Measurements from ENCODE around the gene ATP8A2. TPM values are rescaled to one million over a fixed set of nuclear protein-coding genes. Genes with fewer than 3 reads are reported as not detected.

The ATP8A2 gene
- total and polyA plus RNA-seq, 9 of the 15 experiments (the other 6 are each of a cell fraction or from before 2014, with no cell fraction given): under 0.01 to 0.33 (median 0.06) TPM; not detected in 4

DNA sequence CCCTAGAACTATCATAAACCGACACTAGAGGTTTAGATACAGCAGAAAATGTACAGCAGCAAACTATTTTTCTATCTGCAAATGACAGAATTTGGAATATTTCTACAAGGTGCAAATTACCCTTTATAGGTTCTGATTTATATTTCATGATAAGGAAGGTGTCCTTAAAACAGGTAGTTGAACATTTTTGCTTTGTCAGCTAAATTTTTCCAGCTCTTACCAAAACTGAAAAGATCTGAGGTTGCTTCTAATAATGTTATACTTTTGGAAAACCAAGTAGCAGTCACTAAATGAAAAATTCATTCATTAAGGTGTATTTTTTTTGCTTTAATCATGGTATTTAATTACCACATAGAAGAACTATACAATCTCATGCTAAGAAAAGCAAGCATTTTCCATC lies 671.0 kb downstream of the ATP8A2 start (continued):
- TF ChIP-seq ZC3H11A (IDR thresholded peaks at IDR 0.05; ENCODE audit: low read depth, low read length) (no peak), COPS2 (conservative IDR thresholded peaks at IDR 0.05) (no peak)

DNA sequence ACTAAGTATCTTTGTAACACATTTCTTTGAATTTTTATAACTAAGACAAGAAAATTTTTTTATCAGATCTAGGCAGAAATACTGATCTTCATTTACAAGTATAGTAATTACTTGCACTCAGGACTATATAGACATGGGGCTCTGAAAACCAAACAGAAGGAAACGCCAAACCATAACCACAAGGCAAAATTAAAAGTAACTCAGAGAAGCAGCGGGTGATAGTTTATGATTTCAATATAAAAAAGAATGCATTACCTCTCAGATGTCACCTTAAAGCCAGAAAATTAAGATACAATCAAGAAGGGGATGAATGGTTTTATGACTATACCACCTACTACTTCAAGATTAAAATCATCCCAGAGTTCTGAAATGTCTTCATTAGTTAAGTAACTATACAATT lies 673.4 kb downstream of the ATP8A2 start:
- in situ Hi-C loops (cut with MboI): no loop called here
- TF ChIP-seq LEF1 (IDR thresholded peaks at IDR 0.05) (no peak), ZNF143 (CRISPR knock-in tag; IDR thresholded peaks at IDR 0.05) (no peak), HOXB6 (CRISPR knock-in tag; IDR thresholded peaks at IDR 0.05; ENCODE audit: borderline replicate concordance) (no peak), PCBP1 (IDR thresholded peaks at IDR 0.05; ENCODE audit: low read depth, low read length, poor library complexity, severe bottlenecking) (no peak), PHF21A (IDR thresholded peaks at IDR 0.05; ENCODE audit: borderline replicate concordance, low read depth) (no peak), SLC30A9 (CRISPR knock-in tag; IDR thresholded peaks at IDR 0.05) (no peak)
- TF ChIP-seq, protein P1, sequence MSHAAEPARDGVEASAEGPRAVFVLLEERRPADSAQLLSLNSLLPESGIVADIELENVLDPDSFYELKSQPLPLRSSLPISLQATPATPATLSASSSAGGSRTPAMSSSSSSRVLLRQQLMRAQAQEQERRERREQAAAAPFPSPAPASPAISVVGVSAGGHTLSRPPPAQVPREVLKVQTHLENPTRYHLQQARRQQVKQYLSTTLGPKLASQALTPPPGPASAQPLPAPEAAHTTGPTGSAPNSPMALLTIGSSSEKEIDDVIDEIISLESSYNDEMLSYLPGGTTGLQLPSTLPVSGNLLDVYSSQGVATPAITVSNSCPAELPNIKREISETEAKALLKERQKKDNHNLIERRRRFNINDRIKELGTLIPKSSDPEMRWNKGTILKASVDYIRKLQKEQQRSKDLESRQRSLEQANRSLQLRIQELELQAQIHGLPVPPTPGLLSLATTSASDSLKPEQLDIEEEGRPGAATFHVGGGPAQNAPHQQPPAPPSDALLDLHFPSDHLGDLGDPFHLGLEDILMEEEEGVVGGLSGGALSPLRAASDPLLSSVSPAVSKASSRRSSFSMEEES (CRISPR knock-in tag; IDR thresholded peaks at IDR 0.05): no peak
- TF ChIP-seq, protein P2, sequence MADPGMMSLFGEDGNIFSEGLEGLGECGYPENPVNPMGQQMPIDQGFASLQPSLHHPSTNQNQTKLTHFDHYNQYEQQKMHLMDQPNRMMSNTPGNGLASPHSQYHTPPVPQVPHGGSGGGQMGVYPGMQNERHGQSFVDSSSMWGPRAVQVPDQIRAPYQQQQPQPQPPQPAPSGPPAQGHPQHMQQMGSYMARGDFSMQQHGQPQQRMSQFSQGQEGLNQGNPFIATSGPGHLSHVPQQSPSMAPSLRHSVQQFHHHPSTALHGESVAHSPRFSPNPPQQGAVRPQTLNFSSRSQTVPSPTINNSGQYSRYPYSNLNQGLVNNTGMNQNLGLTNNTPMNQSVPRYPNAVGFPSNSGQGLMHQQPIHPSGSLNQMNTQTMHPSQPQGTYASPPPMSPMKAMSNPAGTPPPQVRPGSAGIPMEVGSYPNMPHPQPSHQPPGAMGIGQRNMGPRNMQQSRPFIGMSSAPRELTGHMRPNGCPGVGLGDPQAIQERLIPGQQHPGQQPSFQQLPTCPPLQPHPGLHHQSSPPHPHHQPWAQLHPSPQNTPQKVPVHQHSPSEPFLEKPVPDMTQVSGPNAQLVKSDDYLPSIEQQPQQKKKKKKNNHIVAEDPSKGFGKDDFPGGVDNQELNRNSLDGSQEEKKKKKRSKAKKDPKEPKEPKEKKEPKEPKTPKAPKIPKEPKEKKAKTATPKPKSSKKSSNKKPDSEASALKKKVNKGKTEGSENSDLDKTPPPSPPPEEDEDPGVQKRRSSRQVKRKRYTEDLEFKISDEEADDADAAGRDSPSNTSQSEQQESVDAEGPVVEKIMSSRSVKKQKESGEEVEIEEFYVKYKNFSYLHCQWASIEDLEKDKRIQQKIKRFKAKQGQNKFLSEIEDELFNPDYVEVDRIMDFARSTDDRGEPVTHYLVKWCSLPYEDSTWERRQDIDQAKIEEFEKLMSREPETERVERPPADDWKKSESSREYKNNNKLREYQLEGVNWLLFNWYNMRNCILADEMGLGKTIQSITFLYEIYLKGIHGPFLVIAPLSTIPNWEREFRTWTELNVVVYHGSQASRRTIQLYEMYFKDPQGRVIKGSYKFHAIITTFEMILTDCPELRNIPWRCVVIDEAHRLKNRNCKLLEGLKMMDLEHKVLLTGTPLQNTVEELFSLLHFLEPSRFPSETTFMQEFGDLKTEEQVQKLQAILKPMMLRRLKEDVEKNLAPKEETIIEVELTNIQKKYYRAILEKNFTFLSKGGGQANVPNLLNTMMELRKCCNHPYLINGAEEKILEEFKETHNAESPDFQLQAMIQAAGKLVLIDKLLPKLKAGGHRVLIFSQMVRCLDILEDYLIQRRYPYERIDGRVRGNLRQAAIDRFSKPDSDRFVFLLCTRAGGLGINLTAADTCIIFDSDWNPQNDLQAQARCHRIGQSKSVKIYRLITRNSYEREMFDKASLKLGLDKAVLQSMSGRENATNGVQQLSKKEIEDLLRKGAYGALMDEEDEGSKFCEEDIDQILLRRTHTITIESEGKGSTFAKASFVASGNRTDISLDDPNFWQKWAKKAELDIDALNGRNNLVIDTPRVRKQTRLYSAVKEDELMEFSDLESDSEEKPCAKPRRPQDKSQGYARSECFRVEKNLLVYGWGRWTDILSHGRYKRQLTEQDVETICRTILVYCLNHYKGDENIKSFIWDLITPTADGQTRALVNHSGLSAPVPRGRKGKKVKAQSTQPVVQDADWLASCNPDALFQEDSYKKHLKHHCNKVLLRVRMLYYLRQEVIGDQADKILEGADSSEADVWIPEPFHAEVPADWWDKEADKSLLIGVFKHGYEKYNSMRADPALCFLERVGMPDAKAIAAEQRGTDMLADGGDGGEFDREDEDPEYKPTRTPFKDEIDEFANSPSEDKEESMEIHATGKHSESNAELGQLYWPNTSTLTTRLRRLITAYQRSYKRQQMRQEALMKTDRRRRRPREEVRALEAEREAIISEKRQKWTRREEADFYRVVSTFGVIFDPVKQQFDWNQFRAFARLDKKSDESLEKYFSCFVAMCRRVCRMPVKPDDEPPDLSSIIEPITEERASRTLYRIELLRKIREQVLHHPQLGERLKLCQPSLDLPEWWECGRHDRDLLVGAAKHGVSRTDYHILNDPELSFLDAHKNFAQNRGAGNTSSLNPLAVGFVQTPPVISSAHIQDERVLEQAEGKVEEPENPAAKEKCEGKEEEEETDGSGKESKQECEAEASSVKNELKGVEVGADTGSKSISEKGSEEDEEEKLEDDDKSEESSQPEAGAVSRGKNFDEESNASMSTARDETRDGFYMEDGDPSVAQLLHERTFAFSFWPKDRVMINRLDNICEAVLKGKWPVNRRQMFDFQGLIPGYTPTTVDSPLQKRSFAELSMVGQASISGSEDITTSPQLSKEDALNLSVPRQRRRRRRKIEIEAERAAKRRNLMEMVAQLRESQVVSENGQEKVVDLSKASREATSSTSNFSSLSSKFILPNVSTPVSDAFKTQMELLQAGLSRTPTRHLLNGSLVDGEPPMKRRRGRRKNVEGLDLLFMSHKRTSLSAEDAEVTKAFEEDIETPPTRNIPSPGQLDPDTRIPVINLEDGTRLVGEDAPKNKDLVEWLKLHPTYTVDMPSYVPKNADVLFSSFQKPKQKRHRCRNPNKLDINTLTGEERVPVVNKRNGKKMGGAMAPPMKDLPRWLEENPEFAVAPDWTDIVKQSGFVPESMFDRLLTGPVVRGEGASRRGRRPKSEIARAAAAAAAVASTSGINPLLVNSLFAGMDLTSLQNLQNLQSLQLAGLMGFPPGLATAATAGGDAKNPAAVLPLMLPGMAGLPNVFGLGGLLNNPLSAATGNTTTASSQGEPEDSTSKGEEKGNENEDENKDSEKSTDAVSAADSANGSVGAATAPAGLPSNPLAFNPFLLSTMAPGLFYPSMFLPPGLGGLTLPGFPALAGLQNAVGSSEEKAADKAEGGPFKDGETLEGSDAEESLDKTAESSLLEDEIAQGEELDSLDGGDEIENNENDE (IDR thresholded peaks at IDR 0.05; ENCODE audit: low read depth, low read length): no peak

More for the DNA sequence above, 673.4 kb downstream of the ATP8A2 start:
- no peak for FAIRE-seq
- ChIA-PET CTCF (ENCODE audit: low intra/inter-chr PET ratio) (no interaction called here), POLR2A (no interaction called here)
- no peaks in the 10 kb centered on the region for H3K9me3 ChIP-seq (replicated peaks; ENCODE audit: control insufficient read depth, insufficient read depth, low read depth, low read length)
- no peak overlapping the region for H3K4me3 ChIP-seq
- no peak overlapping the region for H3K4me2 ChIP-seq (ENCODE audit: insufficient read depth, low read length)
- H3K27ac ChIP-seq (ENCODE audit: extremely low read depth, low read depth, low read length): no peak overlapping the region
- no TSS peak for BruUV-seq (replicated peaks)
- no peak overlapping the region for H3K9ac ChIP-seq (ENCODE audit: insufficient read depth in 1 of 2, low read depth in 2 of 2, low read length in 2 of 2)
- no peak for DNase-seq (ENCODE audit: extremely low read depth in 1 of 4, low spot score in 3 of 4)
- no peak for ATAC-seq
- peaks cover 0 to 15% of the 10 kb centered on the region in 2 experiments; a peak in 2 of 5 replicates for H3K27me3 ChIP-seq (ENCODE audit: control insufficient read depth in 2 of 2, insufficient read depth in 2 of 2, low read length in 2 of 2)
- H3K9me1 ChIP-seq (ENCODE audit: control insufficient read depth, insufficient read depth, low read length): no peaks in the 10 kb centered on the region
- 0% methylated on average over 2 of the region's 2 CpGs for WGBS (ENCODE audit: insufficient coverage, low coverage, missing lambda C conversion rate)
- H3K79me2 ChIP-seq (ENCODE audit: control insufficient read depth, insufficient read depth, low read length): no peaks in the 10 kb centered on the region
- H3K36me3 ChIP-seq (ENCODE audit: control insufficient read depth, insufficient read depth, low read length): no peaks in the 10 kb centered on the region
- H3K4me1 ChIP-seq (replicated peaks in 1 of 2; ENCODE audit: control insufficient read depth in 2 of 2, insufficient read depth in 2 of 2, low read length in 2 of 2): no peaks in the 10 kb centered on the region
- no peak overlapping the region for H2AFZ ChIP-seq (ENCODE audit: low read depth, low read length)
- no peaks in the 10 kb centered on the region for H4K20me1 ChIP-seq (replicated peaks; ENCODE audit: control insufficient read depth, insufficient read depth, low read length)
- intact Hi-C loops (cut with micrococcal nuclease): no loop called here

Measured in K562 (cell line).